ENCODE measurements around the gene CD44.
A peak's percentile ranks its signal among the peaks of the same experiment; 100 is the strongest.

The CD44 gene

GRCh38 chr11:35241083-35241482 is 102.1 kb downstream of the CD44 start:
- no peak for DNase-seq

GRCh38 chr11:35241531-35241930 is 102.6 kb downstream of the CD44 start:
- DNase-seq, result no peak

GRCh38 chr11:35242412-35243242 is 103.7 kb downstream of the CD44 start:
- no peak for DNase-seq

- no peak for DNase-seq
Observed at GRCh38 chr11:35243774-35244173, 104.8 kb downstream of the CD44 start.

GRCh38 chr11:35245056-35245455 is 106.1 kb downstream of the CD44 start:
- DNase-seq, result no peak

GRCh38 chr11:35245786-35246185 is 106.8 kb downstream of the CD44 start:
- DNase-seq, result no peak

- no peak for DNase-seq
Observed at GRCh38 chr11:35246745-35247144, 107.8 kb downstream of the CD44 start.

GRCh38 chr11:35247428-35247827 is 108.5 kb downstream of the CD44 start:
- DNase-seq, result no peak

- DNase-seq, result no peak
Observed at GRCh38 chr11:35247863-35248262, 108.9 kb downstream of the CD44 start.

- DNase-seq, result peak; percentile 8
Observed at GRCh38 chr11:35248558-35249323, 109.8 kb downstream of the CD44 start.

- DNase-seq, result no peak
Observed at GRCh38 chr11:35250192-35250591, 111.2 kb downstream of the CD44 start.

- DNase-seq, result peak; percentile 9
Observed at GRCh38 chr11:35250621-35251020, 111.7 kb downstream of the CD44 start.

- no peak for DNase-seq
Observed at GRCh38 chr11:35253237-35253636, 114.3 kb downstream of the CD44 start.

GRCh38 chr11:35255514-35255913 is 116.5 kb downstream of the CD44 start:
- DNase-seq, result no peak

- no peak for DNase-seq
Observed at GRCh38 chr11:35256296-35256695, 117.3 kb downstream of the CD44 start.

- DNase-seq, result no peak
Observed at GRCh38 chr11:35257281-35257680, 118.3 kb downstream of the CD44 start.

GRCh38 chr11:35259529-35259928 is 120.6 kb downstream of the CD44 start:
- no peak for DNase-seq

- no peak for DNase-seq
Observed at GRCh38 chr11:35260342-35260985, 121.5 kb downstream of the CD44 start.

- DNase-seq, result no peak
Observed at GRCh38 chr11:35261197-35261596, 122.2 kb downstream of the CD44 start.

- DNase-seq, result no peak
Observed at GRCh38 chr11:35262056-35262455, 123.1 kb downstream of the CD44 start.

GRCh38 chr11:35262735-35263134 is 123.8 kb downstream of the CD44 start:
- no peak for DNase-seq

GRCh38 chr11:35265755-35266454 is 126.9 kb downstream of the CD44 start:
- no peak for DNase-seq

GRCh38 chr11:35267504-35267903 is 128.5 kb downstream of the CD44 start:
- no peak for DNase-seq

Measured in NCI-H69 (cell line).